Measurements from ENCODE around the gene GRIK4.

GRIK4 gene, protein sequence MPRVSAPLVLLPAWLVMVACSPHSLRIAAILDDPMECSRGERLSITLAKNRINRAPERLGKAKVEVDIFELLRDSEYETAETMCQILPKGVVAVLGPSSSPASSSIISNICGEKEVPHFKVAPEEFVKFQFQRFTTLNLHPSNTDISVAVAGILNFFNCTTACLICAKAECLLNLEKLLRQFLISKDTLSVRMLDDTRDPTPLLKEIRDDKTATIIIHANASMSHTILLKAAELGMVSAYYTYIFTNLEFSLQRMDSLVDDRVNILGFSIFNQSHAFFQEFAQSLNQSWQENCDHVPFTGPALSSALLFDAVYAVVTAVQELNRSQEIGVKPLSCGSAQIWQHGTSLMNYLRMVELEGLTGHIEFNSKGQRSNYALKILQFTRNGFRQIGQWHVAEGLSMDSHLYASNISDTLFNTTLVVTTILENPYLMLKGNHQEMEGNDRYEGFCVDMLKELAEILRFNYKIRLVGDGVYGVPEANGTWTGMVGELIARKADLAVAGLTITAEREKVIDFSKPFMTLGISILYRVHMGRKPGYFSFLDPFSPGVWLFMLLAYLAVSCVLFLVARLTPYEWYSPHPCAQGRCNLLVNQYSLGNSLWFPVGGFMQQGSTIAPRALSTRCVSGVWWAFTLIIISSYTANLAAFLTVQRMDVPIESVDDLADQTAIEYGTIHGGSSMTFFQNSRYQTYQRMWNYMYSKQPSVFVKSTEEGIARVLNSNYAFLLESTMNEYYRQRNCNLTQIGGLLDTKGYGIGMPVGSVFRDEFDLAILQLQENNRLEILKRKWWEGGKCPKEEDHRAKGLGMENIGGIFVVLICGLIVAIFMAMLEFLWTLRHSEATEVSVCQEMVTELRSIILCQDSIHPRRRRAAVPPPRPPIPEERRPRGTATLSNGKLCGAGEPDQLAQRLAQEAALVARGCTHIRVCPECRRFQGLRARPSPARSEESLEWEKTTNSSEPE

GRCh38 chr11:120511116-120511819 lies at the start of gene GRIK4:
GRIK4 (plus strand) TSS chr11:120511748; CDS start chr11:120660319, 148,571 bp downstream.
- no peaks in the 10 kb centered on the region for H3K36me3 Mint-ChIP-seq
- H3K4me3 Mint-ChIP-seq = peak within 1 kb of the TSS; percentile 55 to 62
- H3K27ac Mint-ChIP-seq = no peak within 1 kb of the TSS
- peaks cover 3 to 9% of the 10 kb centered on the region in 2 donors for H3K4me1 Mint-ChIP-seq
- peak; percentile 76 for DNase-seq
- H3K9me3 Mint-ChIP-seq = no peaks in the 10 kb centered on the region
- H3K27me3 Mint-ChIP-seq = peaks cover 79 to 90% of the 10 kb centered on the region in 2 donors
- ATAC-seq (replicated peaks) = peak; percentile 94 to 95

GRCh38 chr11:120462825-120463224 lies 48.7 kb upstream of the GRIK4 start:
- Mint-ChIP-seq H3K27ac (no peak overlapping the region), H3K4me3 (no peak overlapping the region), H3K27me3 (no peaks in the 10 kb centered on the region), H3K36me3 (peaks cover 40 to 56% of the 10 kb centered on the region in 2 donors), H3K4me1 (no peaks in the 10 kb centered on the region), H3K9me3 (no peaks in the 10 kb centered on the region)
- ATAC-seq (replicated peaks) = no peak
- DNase-seq = no peak

- Mint-ChIP-seq H3K9me3 (no peaks in the 10 kb centered on the region), H3K27me3 (no peaks in the 10 kb centered on the region), H3K4me3 (no peak overlapping the region), H3K27ac (no peak overlapping the region), H3K36me3 (peaks cover 43 to 53% of the 10 kb centered on the region in 2 donors), H3K4me1 (no peaks in the 10 kb centered on the region)
- ATAC-seq (replicated peaks) (no peak), DNase-seq (no peak)
Measured at GRCh38 chr11:120465921-120466534, 45.5 kb upstream of the GRIK4 start.

- Mint-ChIP-seq H3K36me3 (peaks cover 36 to 42% of the 10 kb centered on the region in 2 donors), H3K4me3 (no peak overlapping the region), H3K27me3 (no peaks in the 10 kb centered on the region), H3K9me3 (no peaks in the 10 kb centered on the region), H3K27ac (no peak overlapping the region), H3K4me1 (no peaks in the 10 kb centered on the region)
- ATAC-seq (replicated peaks) = no peak
- no peak for DNase-seq
Measured at GRCh38 chr11:120467627-120468026, 43.9 kb upstream of the GRIK4 start.

GRCh38 chr11:120471131-120471530 lies 40.4 kb upstream of the GRIK4 start:
- Mint-ChIP-seq H3K4me1 (no peaks in the 10 kb centered on the region), H3K27me3 (no peaks in the 10 kb centered on the region), H3K9me3 (no peaks in the 10 kb centered on the region), H3K27ac (no peak overlapping the region), H3K4me3 (no peak overlapping the region), H3K36me3 (peaks cover 32 to 43% of the 10 kb centered on the region in 2 donors)
- DNase-seq = no peak
- ATAC-seq (replicated peaks) = no peak

GRCh38 chr11:120471994-120472393 lies 39.6 kb upstream of the GRIK4 start:
- Mint-ChIP-seq H3K4me1 (no peaks in the 10 kb centered on the region), H3K4me3 (no peak overlapping the region), H3K27me3 (no peaks in the 10 kb centered on the region), H3K9me3 (no peaks in the 10 kb centered on the region), H3K36me3 (peaks cover 32 to 39% of the 10 kb centered on the region in 2 donors), H3K27ac (no peak overlapping the region)
- ATAC-seq (replicated peaks) (no peak), DNase-seq (no peak)

DNA sequence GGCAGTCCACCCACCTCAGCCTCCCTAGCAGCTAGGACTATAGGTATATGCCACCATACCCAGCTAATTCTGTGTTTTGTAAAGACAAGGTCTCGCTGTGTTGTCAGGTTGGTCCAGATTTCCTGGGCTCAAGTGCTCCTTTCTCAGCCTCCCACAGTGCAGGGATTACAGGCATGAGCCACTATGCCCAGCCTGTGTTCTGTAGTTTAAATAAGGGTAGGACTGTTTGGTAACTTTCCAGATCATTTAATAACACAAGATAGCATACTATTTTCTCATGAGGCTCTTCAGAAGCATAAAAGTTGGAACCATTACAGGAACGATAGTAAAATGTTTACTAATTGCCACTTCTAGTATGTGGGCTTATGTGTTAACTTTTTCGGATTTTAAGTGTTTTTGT lies 38.0 kb upstream of the GRIK4 start:
- H3K27me3 Mint-ChIP-seq = no peaks in the 10 kb centered on the region
- no peaks in the 10 kb centered on the region for H3K9me3 Mint-ChIP-seq
- DNase-seq = no peak
- ATAC-seq (replicated peaks) = no peak
- H3K4me1 Mint-ChIP-seq = no peaks in the 10 kb centered on the region
- peaks cover 34% of the 10 kb centered on the region in 2 donors for H3K36me3 Mint-ChIP-seq
- no peak overlapping the region for H3K4me3 Mint-ChIP-seq
- H3K27ac Mint-ChIP-seq = no peak overlapping the region

DNA sequence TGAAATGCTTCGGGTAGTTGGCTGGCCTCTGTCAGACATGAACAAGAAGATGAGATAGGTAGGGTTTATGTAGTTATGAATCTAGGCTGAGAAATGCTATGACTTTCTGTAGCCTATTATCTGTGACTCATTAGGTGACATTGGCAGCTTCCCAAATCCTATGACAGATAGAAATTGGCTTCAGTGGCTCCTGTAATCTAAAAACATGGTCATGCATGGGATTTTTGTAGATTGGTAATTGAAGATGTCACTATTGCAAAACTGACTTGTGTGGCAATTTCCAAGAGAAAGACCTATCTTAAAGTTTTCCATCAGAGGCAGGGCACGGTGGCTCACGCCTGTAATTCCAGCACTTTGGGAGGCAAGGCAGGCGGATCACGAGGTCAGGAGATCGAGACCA lies 29.4 kb upstream of the GRIK4 start:
- Mint-ChIP-seq H3K9me3 (no peaks in the 10 kb centered on the region), H3K36me3 (peaks cover 31 to 46% of the 10 kb centered on the region in 2 donors), H3K4me3 (no peak overlapping the region), H3K27ac (no peak overlapping the region), H3K27me3 (no peaks in the 10 kb centered on the region), H3K4me1 (no peaks in the 10 kb centered on the region)
- ATAC-seq (replicated peaks) (no peak), DNase-seq (no peak)

DNA sequence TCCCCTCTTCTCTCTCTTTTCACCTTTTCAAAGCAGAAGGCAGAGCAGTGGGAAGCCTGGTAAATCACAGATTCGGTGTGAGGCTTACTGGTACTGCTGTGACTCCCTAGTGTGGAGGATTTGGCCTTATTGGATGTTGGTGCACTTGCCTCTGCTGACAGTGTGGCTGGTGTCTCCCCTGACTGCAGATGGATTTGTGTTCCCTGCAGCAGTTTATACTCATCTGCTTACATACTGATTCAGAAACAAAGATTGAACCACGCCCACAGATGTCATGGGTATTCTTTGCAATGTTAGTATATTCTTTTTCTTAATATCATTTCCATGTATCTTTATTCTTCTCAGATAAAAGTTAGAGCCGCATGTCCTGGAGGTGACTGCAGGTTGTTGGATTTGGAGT lies 26.8 kb upstream of the GRIK4 start:
- no peaks in the 10 kb centered on the region for H3K9me3 Mint-ChIP-seq
- DNase-seq = no peak
- H3K4me3 Mint-ChIP-seq = no peak overlapping the region
- no peak for ATAC-seq (replicated peaks)
- H3K27me3 Mint-ChIP-seq = no peaks in the 10 kb centered on the region
- peaks cover 25 to 41% of the 10 kb centered on the region in 2 donors for H3K36me3 Mint-ChIP-seq
- H3K27ac Mint-ChIP-seq = no peak overlapping the region
- H3K4me1 Mint-ChIP-seq = no peaks in the 10 kb centered on the region

- Mint-ChIP-seq H3K27me3 (no peaks in the 10 kb centered on the region), H3K36me3 (peaks cover 21 to 29% of the 10 kb centered on the region in 2 donors), H3K27ac (no peak overlapping the region), H3K4me1 (no peaks in the 10 kb centered on the region), H3K9me3 (no peaks in the 10 kb centered on the region), H3K4me3 (no peak overlapping the region)
- no peak for ATAC-seq (replicated peaks)
- DNase-seq = no peak
Measured at GRCh38 chr11:120486138-120486537, 25.4 kb upstream of the GRIK4 start.

- H3K27ac Mint-ChIP-seq = no peak overlapping the region
Measured at GRCh38 chr11:120489799-120490198, 21.7 kb upstream of the GRIK4 start.

GRCh38 chr11:120492486-120492885 lies 19.1 kb upstream of the GRIK4 start:
- Mint-ChIP-seq H3K27ac (no peak overlapping the region), H3K9me3 (no peaks in the 10 kb centered on the region), H3K36me3 (peaks cover 0 to under 1% of the 10 kb centered on the region in 2 donors), H3K4me3 (no peak overlapping the region), H3K27me3 (peaks cover 0 to 10% of the 10 kb centered on the region in 2 donors), H3K4me1 (no peaks in the 10 kb centered on the region)
- ATAC-seq (replicated peaks) (no peak), DNase-seq (no peak)

More at GRCh38 chr11:120489799-120490198, 21.7 kb upstream of the GRIK4 start:
- Mint-ChIP-seq H3K27me3 (no peaks in the 10 kb centered on the region), H3K4me3 (no peak overlapping the region), H3K36me3 (peaks cover 10 to 12% of the 10 kb centered on the region in 2 donors), H3K9me3 (no peaks in the 10 kb centered on the region), H3K4me1 (no peaks in the 10 kb centered on the region)
- DNase-seq (no peak), ATAC-seq (replicated peaks) (no peak)

- H3K4me3 Mint-ChIP-seq = no peak overlapping the region
- no peaks in the 10 kb centered on the region for H3K9me3 Mint-ChIP-seq
- DNase-seq (no peak), ATAC-seq (replicated peaks) (no peak)
- no peaks in the 10 kb centered on the region for H3K36me3 Mint-ChIP-seq
- no peak overlapping the region for H3K27ac Mint-ChIP-seq
- H3K27me3 Mint-ChIP-seq = peaks cover 14% of the 10 kb centered on the region in 2 donors
- H3K4me1 Mint-ChIP-seq = no peaks in the 10 kb centered on the region
Measured at GRCh38 chr11:120494595-120494994, 17.0 kb upstream of the GRIK4 start.

DNA sequence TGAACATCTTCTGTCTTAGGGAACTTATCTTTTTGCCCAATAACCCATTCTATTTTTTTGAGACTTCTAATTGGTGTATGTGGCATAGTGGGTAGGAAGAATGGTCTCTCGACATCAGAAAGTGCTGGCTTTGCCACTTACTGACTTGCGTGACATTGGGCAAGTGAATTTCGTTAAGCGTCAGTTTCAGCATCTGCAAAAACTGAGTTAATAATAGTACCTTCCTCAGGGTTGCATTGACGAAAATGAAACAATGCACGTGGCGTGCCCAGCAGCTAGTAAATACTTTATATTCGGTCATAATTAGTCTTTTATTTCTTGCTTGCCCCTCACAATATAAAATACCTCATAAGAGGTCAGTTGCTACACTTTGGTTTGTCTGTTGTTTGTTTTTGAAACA lies 12.5 kb upstream of the GRIK4 start:
- DNase-seq (no peak), ATAC-seq (replicated peaks) (no peak)
- H3K27me3 Mint-ChIP-seq = peaks cover 33 to 51% of the 10 kb centered on the region in 2 donors
- no peaks in the 10 kb centered on the region for H3K9me3 Mint-ChIP-seq
- H3K27ac Mint-ChIP-seq = no peak overlapping the region
- H3K4me1 Mint-ChIP-seq = no peaks in the 10 kb centered on the region
- no peaks in the 10 kb centered on the region for H3K36me3 Mint-ChIP-seq
- H3K4me3 Mint-ChIP-seq = no peak overlapping the region
